ENCODE measurements around the gene ANO4.
"Not testable (repeated sequence)": the region's sequence is repeated elsewhere in the genome, so short reads cannot be mapped to it uniquely, and the experiment has no call there.

ANO4 gene

GRCh38 chr12:100984796-100985195, 190.2 kb downstream of the ANO4 start:
- Histone ChIP-seq H3K27ac (ENCODE audit: low read length) (no peak overlapping the region), H3K36me3 (ENCODE audit: control insufficient read depth, insufficient read depth, low read length) (no peaks in the 10 kb centered on the region), H3K4me3 (ENCODE audit: low read length) (no peak overlapping the region), H3K27me3 (ENCODE audit: control insufficient read depth, insufficient read depth, low read length) (no peaks in the 10 kb centered on the region), H3K4me1 (ENCODE audit: control insufficient read depth, insufficient read depth, low read length) (peaks cover 8% of the 10 kb centered on the region; the same call in 1 of the 2 replicates), H3K9me3 (ENCODE audit: control insufficient read depth, insufficient read depth, low read length) (no peaks in the 10 kb centered on the region)
- DNase-seq (ENCODE audit: low read depth, low spot score) = no peak
- no CpG with 5 or more reads among the region's 1 CpG for WGBS (ENCODE audit: insufficient coverage, insufficient read length)

- no peak for DNase-seq (ENCODE audit: low read depth, low spot score)
- no peak overlapping the region for H3K27ac ChIP-seq (ENCODE audit: low read length)
- WGBS (ENCODE audit: insufficient coverage, insufficient read length) = no CpG with 5 or more reads among the region's 8 CpGs
These were observed 192.3 kb downstream of the ANO4 start for GRCh38 chr12:100986595-100987547.

GRCh38 chr12:100987552-100988521, 193.3 kb downstream of the ANO4 start:
- H3K27ac ChIP-seq (ENCODE audit: low read length) = no peak overlapping the region

More at GRCh38 chr12:100986595-100987547, 192.3 kb downstream of the ANO4 start:
- Histone ChIP-seq H3K27me3 (ENCODE audit: control insufficient read depth, insufficient read depth, low read length) (no peaks in the 10 kb centered on the region), H3K9me3 (ENCODE audit: control insufficient read depth, insufficient read depth, low read length) (no peaks in the 10 kb centered on the region), H3K4me1 (ENCODE audit: control insufficient read depth, insufficient read depth, low read length) (peaks cover 7% of the 10 kb centered on the region; the same call in 1 of the 2 replicates), H3K4me3 (ENCODE audit: low read length) (no peak overlapping the region), H3K36me3 (ENCODE audit: control insufficient read depth, insufficient read depth, low read length) (no peaks in the 10 kb centered on the region)

GRCh38 chr12:100989509-100989908, 194.9 kb downstream of the ANO4 start:
- H3K27ac ChIP-seq (ENCODE audit: low read length); H3K9me3 ChIP-seq (ENCODE audit: control insufficient read depth, insufficient read depth, low read length); H3K4me3 ChIP-seq (ENCODE audit: low read length); H3K27me3 ChIP-seq (ENCODE audit: control insufficient read depth, insufficient read depth, low read length); H3K36me3 ChIP-seq (ENCODE audit: control insufficient read depth, insufficient read depth, low read length); DNase-seq (ENCODE audit: low read depth, low spot score); H3K4me1 ChIP-seq (ENCODE audit: control insufficient read depth, insufficient read depth, low read length): not testable (repeated sequence)

More at GRCh38 chr12:100987552-100988521, 193.3 kb downstream of the ANO4 start:
- no peak for DNase-seq (ENCODE audit: low read depth, low spot score)
- WGBS (ENCODE audit: insufficient coverage, insufficient read length) = no CpG with 5 or more reads among the region's 5 CpGs
- no peaks in the 10 kb centered on the region for H3K36me3 ChIP-seq (ENCODE audit: control insufficient read depth, insufficient read depth, low read length)
- H3K9me3 ChIP-seq (ENCODE audit: control insufficient read depth, insufficient read depth, low read length) = no peaks in the 10 kb centered on the region
- H3K27me3 ChIP-seq (ENCODE audit: control insufficient read depth, insufficient read depth, low read length) = no peaks in the 10 kb centered on the region
- H3K4me1 ChIP-seq (ENCODE audit: control insufficient read depth, insufficient read depth, low read length) = peaks cover 7% of the 10 kb centered on the region; the same call in 1 of the 2 replicates
- H3K4me3 ChIP-seq (ENCODE audit: low read length) = no peak overlapping the region

GRCh38 chr12:100991102-100991501, 196.5 kb downstream of the ANO4 start:
- 100% methylated on average over 1 of the region's 2 CpGs for WGBS (ENCODE audit: insufficient coverage, insufficient read length)
- Histone ChIP-seq H3K9me3 (ENCODE audit: control insufficient read depth, insufficient read depth, low read length) (no peaks in the 10 kb centered on the region), H3K4me1 (ENCODE audit: control insufficient read depth, insufficient read depth, low read length) (peaks cover 6% of the 10 kb centered on the region; the same call in 1 of the 2 replicates), H3K4me3 (ENCODE audit: low read length) (no peak overlapping the region), H3K27me3 (ENCODE audit: control insufficient read depth, insufficient read depth, low read length) (no peaks in the 10 kb centered on the region), H3K27ac (ENCODE audit: low read length) (no peak overlapping the region), H3K36me3 (ENCODE audit: control insufficient read depth, insufficient read depth, low read length) (no peaks in the 10 kb centered on the region)
- DNase-seq (ENCODE audit: low read depth, low spot score) = no peak

GRCh38 chr12:100992194-100992593, 197.6 kb downstream of the ANO4 start:
- Histone ChIP-seq H3K36me3 (ENCODE audit: control insufficient read depth, insufficient read depth, low read length) (no peaks in the 10 kb centered on the region), H3K9me3 (ENCODE audit: control insufficient read depth, insufficient read depth, low read length) (no peaks in the 10 kb centered on the region), H3K27me3 (ENCODE audit: control insufficient read depth, insufficient read depth, low read length) (no peaks in the 10 kb centered on the region), H3K4me3 (ENCODE audit: low read length) (no peak overlapping the region), H3K27ac (ENCODE audit: low read length) (no peak overlapping the region), H3K4me1 (ENCODE audit: control insufficient read depth, insufficient read depth, low read length) (peaks cover 4% of the 10 kb centered on the region; the same call in 1 of the 2 replicates)
- no peak for DNase-seq (ENCODE audit: low read depth, low spot score)
- WGBS (ENCODE audit: insufficient coverage, insufficient read length) = no CpG with 5 or more reads among the region's 1 CpG

- DNase-seq (ENCODE audit: low read depth, low spot score) = no peak
- Histone ChIP-seq H3K27ac (ENCODE audit: low read length) (no peak overlapping the region), H3K27me3 (ENCODE audit: control insufficient read depth, insufficient read depth, low read length) (no peaks in the 10 kb centered on the region), H3K36me3 (ENCODE audit: control insufficient read depth, insufficient read depth, low read length) (no peaks in the 10 kb centered on the region), H3K9me3 (ENCODE audit: control insufficient read depth, insufficient read depth, low read length) (no peaks in the 10 kb centered on the region), H3K4me1 (ENCODE audit: control insufficient read depth, insufficient read depth, low read length) (no peaks in the 10 kb centered on the region; the same call in 1 of the 2 replicates), H3K4me3 (ENCODE audit: low read length) (no peak overlapping the region)
- WGBS (ENCODE audit: insufficient coverage, insufficient read length) = no CpG with 5 or more reads among the region's 2 CpGs
These were observed 199.4 kb downstream of the ANO4 start for GRCh38 chr12:100993916-100994450.

- Histone ChIP-seq H3K36me3 (ENCODE audit: control insufficient read depth, insufficient read depth, low read length) (no peaks in the 10 kb centered on the region), H3K27me3 (ENCODE audit: control insufficient read depth, insufficient read depth, low read length) (no peaks in the 10 kb centered on the region), H3K9me3 (ENCODE audit: control insufficient read depth, insufficient read depth, low read length) (no peaks in the 10 kb centered on the region), H3K4me3 (ENCODE audit: low read length) (no peak overlapping the region), H3K4me1 (ENCODE audit: control insufficient read depth, insufficient read depth, low read length) (no peaks in the 10 kb centered on the region; the same call in 1 of the 2 replicates), H3K27ac (ENCODE audit: low read length) (no peak overlapping the region)
- no CpG with 5 or more reads among the region's 3 CpGs for WGBS (ENCODE audit: insufficient coverage, insufficient read length)
- DNase-seq (ENCODE audit: low read depth, low spot score) = no peak
These were observed 200.6 kb downstream of the ANO4 start for GRCh38 chr12:100995201-100995600.

- DNase-seq (ENCODE audit: low read depth, low spot score) = no peak
- no peaks in the 10 kb centered on the region; the same call in 1 of the 2 replicates for H3K4me1 ChIP-seq (ENCODE audit: control insufficient read depth, insufficient read depth, low read length)
- H3K4me3 ChIP-seq (ENCODE audit: low read length) = no peak overlapping the region
- no peaks in the 10 kb centered on the region for H3K27me3 ChIP-seq (ENCODE audit: control insufficient read depth, insufficient read depth, low read length)
- WGBS (ENCODE audit: insufficient coverage, insufficient read length) = no CpG with 5 or more reads among the region's 4 CpGs
- H3K27ac ChIP-seq (ENCODE audit: low read length) = no peak overlapping the region
- no peaks in the 10 kb centered on the region for H3K9me3 ChIP-seq (ENCODE audit: control insufficient read depth, insufficient read depth, low read length)
- H3K36me3 ChIP-seq (ENCODE audit: control insufficient read depth, insufficient read depth, low read length) = no peaks in the 10 kb centered on the region
These were observed 201.2 kb downstream of the ANO4 start for GRCh38 chr12:100995771-100996170.

GRCh38 chr12:101001669-101002068, 207.1 kb downstream of the ANO4 start:
- H3K27ac ChIP-seq (ENCODE audit: low read length) = no peak overlapping the region
- H3K4me3 ChIP-seq (ENCODE audit: low read length) = no peak overlapping the region
- no peak for DNase-seq (ENCODE audit: low read depth, low spot score)
- no CpG with 5 or more reads among the region's 5 CpGs for WGBS (ENCODE audit: insufficient coverage, insufficient read length)
- no peaks in the 10 kb centered on the region for H3K4me1 ChIP-seq (ENCODE audit: control insufficient read depth, insufficient read depth, low read length)
- H3K9me3 ChIP-seq (ENCODE audit: control insufficient read depth, insufficient read depth, low read length) = peaks cover 1% of the 10 kb centered on the region; the same call in 1 of the 2 replicates
- H3K27me3 ChIP-seq (ENCODE audit: control insufficient read depth, insufficient read depth, low read length) = no peaks in the 10 kb centered on the region
- no peaks in the 10 kb centered on the region for H3K36me3 ChIP-seq (ENCODE audit: control insufficient read depth, insufficient read depth, low read length)

Measured in iPS DF 6.9 (cell line).